Measurements from ENCODE around the gene NLRP12. TPM values are rescaled to one million over a fixed set of nuclear protein-coding genes. Genes with fewer than 3 reads are reported as not detected.

The NLRP12 gene
- total and polyA plus RNA-seq, 2 of the 4 experiments (the other 2 are of a cell fraction) = not detected

DNA sequence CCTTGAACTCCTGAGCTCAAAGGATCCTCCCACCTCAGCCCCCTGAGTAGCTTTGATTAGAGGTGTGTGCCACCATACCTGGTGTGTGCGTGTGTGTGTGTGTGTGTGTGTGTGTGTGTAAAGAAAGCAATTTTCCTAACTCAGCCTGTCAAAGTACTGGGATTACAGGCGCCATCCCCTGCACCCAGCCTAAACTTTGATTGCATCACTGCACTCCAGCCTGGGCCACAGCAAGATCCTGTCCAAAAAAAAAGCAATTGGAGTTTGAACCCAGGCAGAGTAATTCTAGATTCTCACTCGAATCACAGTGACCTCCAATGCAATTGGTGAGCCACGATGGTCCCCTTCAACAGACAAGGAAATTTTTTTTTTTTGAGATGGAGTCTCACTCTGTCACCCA, 29.1 kb downstream of the NLRP12 start:
- ChIA-PET POLR2A (ENCODE audit: unreplicated experiment) (no interaction called here), CTCF (no interaction called here)
- Histone ChIP-seq H3K9me1 (ENCODE audit: insufficient read depth, low read length) (no peaks in the 10 kb centered on the region), H4K8ac (ENCODE audit: low read depth in 2 of 2, low read length in 2 of 2) (no peak overlapping the region), H3K14ac (replicated peaks; ENCODE audit: low read depth, low read length) (no peak overlapping the region), H3K36me3 (ENCODE audit: control insufficient read depth, insufficient read depth, low read length) (no peaks in the 10 kb centered on the region), H3K27me3 (ENCODE audit: control insufficient read depth, insufficient read depth, low read length) (no peaks in the 10 kb centered on the region), H2BK20ac (ENCODE audit: low read depth, low read length) (no peak overlapping the region), H3K4ac (ENCODE audit: low read depth, low read length) (no peak overlapping the region), H4K5ac (ENCODE audit: low read depth, low read length) (no peak overlapping the region), H3K9ac (ENCODE audit: low read depth, low read length) (no peak overlapping the region), H3K27ac (ENCODE audit: insufficient read depth, low read length) (no peak overlapping the region), H3K9me3 (ENCODE audit: control insufficient read depth, insufficient read depth, low read length) (no peaks in the 10 kb centered on the region), H3K79me1 (ENCODE audit: low read depth in 1 of 2, low read length in 2 of 2) (no peaks in the 10 kb centered on the region), H4K20me1 (ENCODE audit: insufficient read depth, low read length) (no peaks in the 10 kb centered on the region), H3K4me2 (ENCODE audit: low read depth, low read length) (no peak overlapping the region), H3K4me1 (ENCODE audit: control insufficient read depth, insufficient read depth, low read length) (no peaks in the 10 kb centered on the region), H3K4me3 (ENCODE audit: insufficient read depth, low read depth, low read length) (no peak overlapping the region), H2BK5ac (ENCODE audit: low read depth, low read length, poor library complexity, severe bottlenecking) (no peak overlapping the region), H3K23ac (ENCODE audit: low read depth, low read length) (no peak overlapping the region), H2BK120ac (ENCODE audit: low read depth, low read length) (no peak overlapping the region), H3K18ac (ENCODE audit: low read depth, low read length) (no peak overlapping the region), H3K56ac (ENCODE audit: extremely low read depth, insufficient read depth, low read length) (no peak overlapping the region), H2AK5ac (ENCODE audit: low read depth, low read length) (no peak overlapping the region), H2AK9ac (replicated peaks; ENCODE audit: low read depth, low read length, poor library complexity) (no peak overlapping the region), H4K91ac (ENCODE audit: insufficient read depth, low read depth, low read length) (no peak overlapping the region), H2BK15ac (ENCODE audit: low read depth, low read length) (no peak overlapping the region), H2AFZ (replicated peaks; ENCODE audit: low read length, poor library complexity) (no peak overlapping the region)
- DNase-seq = no peak
- no CpG with 5 or more reads among the region's 4 CpGs for WGBS, 2 experiments (ENCODE audit: extremely low coverage in 2 of 2, insufficient read length in 1 of 2)
- no peak for ATAC-seq (ENCODE audit: low read depth)
- intact Hi-C loops (cut with micrococcal nuclease) = no loop called here
- in situ Hi-C loops (cut with MboI; ENCODE audit: low sequenced_read_pairs) = no loop called here
- TF ChIP-seq, protein P1, sequence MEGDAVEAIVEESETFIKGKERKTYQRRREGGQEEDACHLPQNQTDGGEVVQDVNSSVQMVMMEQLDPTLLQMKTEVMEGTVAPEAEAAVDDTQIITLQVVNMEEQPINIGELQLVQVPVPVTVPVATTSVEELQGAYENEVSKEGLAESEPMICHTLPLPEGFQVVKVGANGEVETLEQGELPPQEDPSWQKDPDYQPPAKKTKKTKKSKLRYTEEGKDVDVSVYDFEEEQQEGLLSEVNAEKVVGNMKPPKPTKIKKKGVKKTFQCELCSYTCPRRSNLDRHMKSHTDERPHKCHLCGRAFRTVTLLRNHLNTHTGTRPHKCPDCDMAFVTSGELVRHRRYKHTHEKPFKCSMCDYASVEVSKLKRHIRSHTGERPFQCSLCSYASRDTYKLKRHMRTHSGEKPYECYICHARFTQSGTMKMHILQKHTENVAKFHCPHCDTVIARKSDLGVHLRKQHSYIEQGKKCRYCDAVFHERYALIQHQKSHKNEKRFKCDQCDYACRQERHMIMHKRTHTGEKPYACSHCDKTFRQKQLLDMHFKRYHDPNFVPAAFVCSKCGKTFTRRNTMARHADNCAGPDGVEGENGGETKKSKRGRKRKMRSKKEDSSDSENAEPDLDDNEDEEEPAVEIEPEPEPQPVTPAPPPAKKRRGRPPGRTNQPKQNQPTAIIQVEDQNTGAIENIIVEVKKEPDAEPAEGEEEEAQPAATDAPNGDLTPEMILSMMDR (conservative IDR thresholded peaks at IDR 0.05; ENCODE audit: low read depth, low read length) = no peak
- TF ChIP-seq, protein P2, sequence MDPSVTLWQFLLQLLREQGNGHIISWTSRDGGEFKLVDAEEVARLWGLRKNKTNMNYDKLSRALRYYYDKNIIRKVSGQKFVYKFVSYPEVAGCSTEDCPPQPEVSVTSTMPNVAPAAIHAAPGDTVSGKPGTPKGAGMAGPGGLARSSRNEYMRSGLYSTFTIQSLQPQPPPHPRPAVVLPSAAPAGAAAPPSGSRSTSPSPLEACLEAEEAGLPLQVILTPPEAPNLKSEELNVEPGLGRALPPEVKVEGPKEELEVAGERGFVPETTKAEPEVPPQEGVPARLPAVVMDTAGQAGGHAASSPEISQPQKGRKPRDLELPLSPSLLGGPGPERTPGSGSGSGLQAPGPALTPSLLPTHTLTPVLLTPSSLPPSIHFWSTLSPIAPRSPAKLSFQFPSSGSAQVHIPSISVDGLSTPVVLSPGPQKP (IDR thresholded peaks at IDR 0.05; ENCODE audit: borderline replicate concordance, low read depth, low read length) = no peak
- TF ChIP-seq BHLHE40 (IDR thresholded peaks at IDR 0.05; ENCODE audit: low read depth, low read length) (no peak), MAFK (IDR thresholded peaks at IDR 0.05; ENCODE audit: low read depth, low read length) (no peak), POLR2A (IDR thresholded peaks at IDR 0.05; ENCODE audit: low read depth, low read length) (no peak), MAZ (IDR thresholded peaks at IDR 0.05; ENCODE audit: borderline replicate concordance, low read depth, low read length) (no peak), RCOR1 (IDR thresholded peaks at IDR 0.05; ENCODE audit: insufficient replicate concordance, low read length) (no peak), RAD21 (IDR thresholded peaks at IDR 0.05; ENCODE audit: low read length) (no peak), MXI1 (IDR thresholded peaks at IDR 0.05; ENCODE audit: borderline replicate concordance, low read depth, low read length) (no peak), CEBPB (IDR thresholded peaks at IDR 0.05; ENCODE audit: low read depth, low read length) (no peak), RFX5 (IDR thresholded peaks at IDR 0.05; ENCODE audit: low read depth, low read length) (no peak), USF2 (IDR thresholded peaks at IDR 0.05; ENCODE audit: low read depth, low read length) (no peak), FOS (IDR thresholded peaks at IDR 0.05; ENCODE audit: low read depth, low read length) (no peak)
- BruUV-seq (replicated peaks) = no TSS peak
- dilution Hi-C loops (cut with HindIII; ENCODE audit: low sequenced_read_pairs, unreplicated experiment) = no loop called here

Data from IMR-90 (cell line).